Coronary artery (tissue), 2 donors: ENCODE results near the gene PPP4R3A.
"Not testable (repeated sequence)": the region's sequence is repeated elsewhere in the genome, so short reads cannot be mapped to it uniquely, and the experiment has no call there.

Experiments
- DNase-seq: peaks from one replicate; pipeline ENCODE4 v3.0.0-alpha.2; 2017; ENCODE audit warnings: low spot score
- H3K27ac ChIP-seq, 2 donors: fragments of 200-600 bp; sonication (generic); one replicate each; pipeline ENCODE4 v1.5.1; 2016 to 2019
- H3K4me3 ChIP-seq: fragments of 200-600 bp; sonication (generic); 2 replicates; pipeline ENCODE4 v1.5.1; 2016; ENCODE audit warnings: mild to moderate bottlenecking, moderate library complexity
- CTCF ChIP-seq: fragments of 200-600 bp; sonication (generic); IDR thresholded peaks from one replicate; pipeline ENCODE4 v1.5.1; 2019; ENCODE audit warnings: antibody characterized with exemption

PPP4R3A gene

GRCh38 chr14:91438845-91439244, 71.3 kb downstream of the PPP4R3A start:
- Histone ChIP-seq H3K4me3 (no peak overlapping the region), H3K27ac (no peak overlapping the region)
- DNase-seq = no peak
- TF ChIP-seq CTCF = no peak

GRCh38 chr14:91436266-91436665, 73.8 kb downstream of the PPP4R3A start:
- not testable (repeated sequence) for DNase-seq, H3K27ac ChIP-seq, H3K4me3 ChIP-seq

- no peak overlapping the region for H3K27ac ChIP-seq
- no peak for TF ChIP-seq CTCF
- no peak for DNase-seq
- H3K4me3 ChIP-seq = no peak overlapping the region
These were observed 80.7 kb downstream of the PPP4R3A start for GRCh38 chr14:91429385-91429784.

DNA sequence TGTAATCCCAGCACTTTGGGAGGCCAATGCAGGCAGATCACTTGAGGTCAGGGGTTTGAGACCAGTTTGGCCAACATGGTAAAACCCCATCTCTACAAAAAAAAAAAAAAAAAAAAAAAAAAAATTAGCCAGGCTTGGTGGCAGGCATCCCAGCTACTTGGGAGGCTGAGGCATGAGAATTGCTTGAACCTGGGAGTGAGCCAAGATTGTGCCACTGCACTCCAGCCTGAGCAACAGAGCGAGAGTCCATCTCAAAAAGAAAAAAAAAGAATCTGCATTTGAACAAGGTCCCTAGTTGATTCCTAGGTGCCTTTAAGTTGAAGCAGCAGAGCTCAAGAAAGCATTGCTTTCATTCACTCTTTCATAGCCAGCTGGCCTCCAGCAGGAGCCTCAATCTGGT, 81.2 kb downstream of the PPP4R3A start:
- not testable (repeated sequence) for DNase-seq, H3K4me3 ChIP-seq, H3K27ac ChIP-seq

DNA sequence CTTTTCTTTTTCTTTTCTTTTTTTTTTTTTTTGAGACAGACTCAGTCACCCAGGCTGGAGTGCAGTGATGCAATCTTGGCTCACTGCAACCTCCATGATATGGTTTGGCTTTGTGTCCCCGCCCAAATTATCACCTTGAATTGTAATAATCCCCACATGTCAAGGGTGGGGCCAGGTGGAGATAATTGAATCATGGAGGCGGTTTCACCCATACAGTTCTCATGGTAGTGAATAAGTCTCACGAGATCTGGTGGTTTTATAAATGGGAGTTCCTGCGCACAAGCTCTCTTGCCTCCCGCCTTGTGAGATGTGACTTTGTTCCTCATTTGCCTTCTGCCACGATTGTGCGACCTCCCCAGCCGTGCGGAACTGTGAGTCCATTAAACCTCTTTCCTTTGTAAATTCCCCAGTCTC, 84.6 kb downstream of the PPP4R3A start:
- not testable (repeated sequence) for H3K4me3 ChIP-seq, H3K27ac ChIP-seq, DNase-seq

DNA sequence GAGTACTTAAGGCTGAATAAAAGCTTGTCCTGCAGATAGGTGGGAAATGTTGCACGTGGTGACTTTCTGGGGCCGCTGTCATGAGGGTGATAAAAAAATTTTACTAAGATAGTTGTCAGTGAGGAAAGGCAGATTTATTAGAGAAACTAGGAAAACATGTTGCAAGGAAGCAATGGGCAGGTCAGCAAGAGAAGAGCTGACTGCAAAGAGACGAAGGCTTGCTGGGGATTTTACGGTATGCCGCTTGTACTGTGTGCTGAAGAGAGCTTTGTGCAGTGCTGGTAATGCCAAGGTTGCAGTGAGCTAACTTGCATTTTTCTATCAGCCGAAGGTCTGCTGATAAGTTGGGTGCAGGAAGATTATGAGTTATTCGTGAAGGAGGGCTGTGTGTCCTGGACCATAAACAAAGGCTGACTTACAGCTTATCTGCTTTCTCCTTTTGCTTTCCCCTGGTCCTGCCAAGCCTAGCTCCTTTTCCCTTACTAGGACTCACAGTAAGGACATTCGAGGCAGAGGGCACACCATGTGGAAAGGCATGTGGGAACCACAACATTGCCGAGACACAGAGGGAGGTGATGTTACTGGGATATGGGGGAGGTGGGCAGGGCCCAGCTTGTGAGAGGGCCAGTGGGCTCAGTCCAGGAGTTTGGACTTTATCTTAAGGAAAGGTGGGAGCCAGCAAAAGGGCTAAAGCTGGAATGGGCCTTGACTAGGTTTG, 85.1 kb downstream of the PPP4R3A start:
- DNase-seq = no peak
- no peak for TF ChIP-seq CTCF
- no peak overlapping the region for H3K4me3 ChIP-seq
- no peak overlapping the region for H3K27ac ChIP-seq

- Histone ChIP-seq H3K4me3 (no peak overlapping the region), H3K27ac (no peak overlapping the region)
- no peak for TF ChIP-seq CTCF
- DNase-seq = no peak
These were observed 89.4 kb downstream of the PPP4R3A start for GRCh38 chr14:91420686-91421085.

DNA sequence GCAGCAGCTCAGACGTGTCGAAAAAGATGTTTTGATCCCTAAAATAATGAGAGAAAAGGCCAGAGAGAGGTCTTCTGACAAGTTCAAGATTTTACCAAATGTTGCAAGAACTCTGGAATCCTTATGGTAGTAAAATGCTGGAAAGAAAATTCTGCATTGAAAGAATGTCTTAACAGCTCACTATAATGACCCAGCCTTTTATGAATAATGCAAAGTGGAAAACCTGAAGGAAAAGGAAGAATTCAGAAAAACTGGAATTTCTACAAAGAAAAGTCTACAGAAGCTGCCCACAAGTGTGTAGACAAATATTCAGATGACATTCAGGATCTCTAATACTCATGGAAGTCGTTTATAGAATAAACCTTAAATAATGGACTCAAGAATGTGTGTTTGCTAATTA, 90.7 kb downstream of the PPP4R3A start:
- no peak for TF ChIP-seq CTCF
- Histone ChIP-seq H3K4me3 (no peak overlapping the region), H3K27ac (no peak overlapping the region)
- no peak for DNase-seq

GRCh38 chr14:91419044-91419397, 91.1 kb downstream of the PPP4R3A start:
- H3K27ac ChIP-seq = no peak overlapping the region

More at GRCh38 chr14:91419044-91419397, 91.1 kb downstream of the PPP4R3A start:
- H3K4me3 ChIP-seq = peak overlapping the region; percentile 76
- no peak for DNase-seq
- no peak for TF ChIP-seq CTCF
